ENCODE measurements around the gene OR7G1.
"Not testable (repeated sequence)": the region's sequence is repeated elsewhere in the genome, so short reads cannot be mapped to it uniquely, and the experiment has no call there.

OR7G1 gene

GRCh38 chr19:9076901-9077300 lies 38.7 kb downstream of the OR7G1 start:
- no peak for DNase-seq

DNA sequence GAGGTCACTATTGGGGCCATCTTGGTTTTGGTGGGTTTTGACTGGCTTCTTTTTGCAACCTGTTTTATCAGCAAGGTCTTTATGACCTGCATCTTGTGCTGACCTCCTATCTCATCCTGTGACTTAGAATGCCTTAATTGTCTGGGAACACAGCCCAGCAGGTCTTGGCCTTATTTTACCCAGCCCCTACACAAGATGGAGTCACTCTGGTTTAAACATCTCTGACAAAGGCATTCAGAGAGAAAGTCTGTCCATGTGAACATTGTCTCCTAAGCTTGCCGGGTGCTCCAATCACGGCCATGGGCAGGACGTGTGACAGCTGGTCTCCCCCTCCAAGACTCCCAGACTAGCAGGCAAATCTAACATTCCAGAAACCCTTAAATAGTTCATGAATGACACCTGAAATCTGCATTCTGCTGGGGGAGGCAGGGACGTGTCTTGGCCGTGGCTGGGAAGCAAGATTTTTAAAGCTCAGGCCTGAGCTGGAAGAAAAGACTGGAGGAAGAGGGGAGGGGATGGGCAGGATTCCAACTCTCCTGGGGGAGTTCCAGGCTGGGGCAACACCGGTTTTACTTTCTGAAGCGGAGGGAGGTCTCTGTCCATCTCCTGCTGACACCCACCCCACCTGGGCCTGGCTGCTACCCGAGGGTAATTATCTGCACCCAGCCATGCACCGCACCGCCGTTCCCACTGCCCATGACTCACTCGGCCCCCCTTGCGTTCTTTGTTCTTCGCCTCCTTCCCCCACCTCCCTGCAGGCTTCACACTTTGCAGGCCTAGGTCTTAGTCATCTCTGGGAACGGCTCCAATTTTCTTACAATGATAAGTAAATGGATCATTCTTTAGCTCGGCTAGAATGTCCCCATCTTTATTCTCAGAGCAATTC lies 40.3 kb downstream of the OR7G1 start:
- peak; percentile 2 for DNase-seq

DNA sequence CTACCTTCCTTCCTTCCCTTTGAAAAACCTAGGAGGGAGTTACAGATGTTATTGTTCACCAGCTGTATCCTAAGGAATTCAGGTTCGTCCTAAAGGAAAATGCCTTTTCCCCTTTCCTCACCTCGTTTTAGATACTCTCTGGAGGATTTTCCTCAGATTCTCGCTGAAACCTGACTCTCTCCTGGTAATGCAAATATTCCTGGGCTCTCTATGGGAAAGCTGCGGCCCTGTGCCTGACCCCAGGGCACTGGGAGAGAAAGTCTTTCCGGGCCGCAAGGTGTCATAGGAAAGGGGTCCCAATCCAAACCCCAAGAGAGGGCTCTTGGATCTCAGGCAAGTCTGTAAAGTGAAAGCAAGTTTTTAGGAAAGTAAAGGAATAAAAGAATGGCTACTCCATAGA lies 41.8 kb downstream of the OR7G1 start:
- no peak for DNase-seq

DNA sequence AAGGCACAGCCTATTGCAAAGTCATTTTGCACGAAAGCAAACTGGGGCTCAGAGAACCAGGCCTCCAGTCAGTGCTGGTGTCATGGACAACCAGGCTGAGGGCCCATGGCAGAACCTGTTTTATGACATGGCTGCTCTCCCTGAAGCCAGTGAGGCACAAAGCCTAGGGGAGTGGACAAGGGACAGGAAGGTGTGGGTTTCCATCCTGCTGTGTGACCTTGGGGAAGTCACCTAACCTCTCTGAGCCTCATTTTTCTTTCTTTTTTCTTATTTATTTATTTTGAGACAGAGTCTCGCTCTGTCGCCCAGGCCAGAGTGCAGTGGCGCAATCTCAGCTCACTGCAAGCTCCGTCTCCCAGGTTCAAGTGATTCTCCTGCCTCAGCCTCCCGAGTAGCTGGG lies 43.8 kb downstream of the OR7G1 start:
- DNase-seq: not testable (repeated sequence)

- no peak for DNase-seq
These were observed 45.5 kb downstream of the OR7G1 start for GRCh38 chr19:9070066-9070465.

DNA sequence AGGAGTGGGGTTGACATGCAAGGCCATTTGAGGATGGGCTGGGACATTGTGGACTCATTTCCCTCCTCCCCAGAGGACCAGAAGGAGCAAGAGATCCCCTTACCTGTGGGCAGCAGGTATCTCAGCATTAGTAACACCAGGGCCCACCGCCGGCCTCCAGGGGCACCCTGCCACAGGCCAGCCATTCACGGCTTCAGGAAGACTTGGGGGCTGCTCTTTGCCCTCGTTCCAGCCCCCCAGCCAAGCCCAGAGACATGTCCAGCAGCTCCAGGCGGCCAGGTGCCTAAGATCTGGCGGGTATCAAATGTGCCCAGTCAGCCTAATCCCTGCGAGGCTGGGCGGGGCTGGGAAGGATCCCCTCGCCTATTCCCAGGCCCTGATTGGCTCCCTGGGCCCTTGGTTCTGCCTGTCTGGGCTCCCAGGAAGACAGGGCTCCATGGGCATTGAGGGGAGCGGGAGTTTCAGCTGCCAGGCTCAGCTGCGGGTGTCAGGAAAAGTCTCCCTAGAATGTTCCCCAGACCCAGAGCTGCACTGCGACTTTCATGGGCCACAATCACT lies 50.0 kb downstream of the OR7G1 start:
- no peak for DNase-seq
